PC-3 (cell line): ENCODE data around the gene DIAPH2. TPM values are rescaled to one million over a fixed set of nuclear protein-coding genes. Genes with fewer than 3 reads are reported as not detected.

Source experiments
- ATAC-seq: fragments of 200-7000 bp; cut with Tn5 transposase; 2 replicates; pipeline ENCODE4 v1.9.1; 2020; ENCODE audit warnings: mild to moderate bottlenecking, moderate library complexity
- BruUV-seq: library from RNA; stranded (reverse); fragments of 400-500 nt; replicated peaks from 2 replicates; lab custom pipeline; 2021; lab: Mats Ljungman, UMichigan
- CTCF ChIA-PET: fragments of 300-600 bp; sonication (Branson Sonifier 250); formaldehyde crosslinking; loops from one replicate; lab custom pipeline; 2022; ENCODE audit warnings: antibody characterized with exemption; lab: Charles Lee
- POLR2A ChIA-PET: fragments of 300-600 bp; sonication (Branson Sonifier 250); formaldehyde crosslinking; loops from one replicate; lab custom pipeline; 2022; ENCODE audit warnings: antibody characterized with exemption; ENCODE audit not compliant: unreplicated experiment; lab: Charles Lee
- DNase-seq: peaks from one replicate; pipeline ENCODE4 v3.0.0-alpha.2; 2015
- H2AFZ ChIP-seq: fragments of 300-600 bp; sonication (generic); 2 replicates; pipeline ENCODE4 v1.6.0; 2016; ENCODE audit warnings: antibody characterized with exemption, low read length
- H3F3A ChIP-seq: fragments of 300-600 bp; sonication (generic); one replicate; pipeline ENCODE4 v1.6.0; 2017; ENCODE audit warnings: antibody characterized with exemption, low read length, control low read depth, mild to moderate bottlenecking; ENCODE audit not compliant: unreplicated experiment
- H3K27ac ChIP-seq: fragments of 300-600 bp; sonication (generic); 2 replicates; pipeline ENCODE4 v1.5.1; 2016; ENCODE audit warnings: mild to moderate bottlenecking, low read length
- H3K27me3 ChIP-seq: fragments of 300-600 bp; sonication (generic); 2 replicates; pipeline ENCODE4 v1.6.1; 2016; ENCODE audit warnings: low read length, mixed read lengths
- H3K36me3 ChIP-seq: fragments of 300-600 bp; sonication (generic); 2 replicates; pipeline ENCODE4 v1.6.1; 2016; ENCODE audit warnings: low read depth, mixed run types, low read length, mixed read lengths
- H3K4me1 ChIP-seq: fragments of 300-600 bp; sonication (generic); 2 replicates; pipeline ENCODE4 v1.5.1; 2016; ENCODE audit warnings: low read length; ENCODE audit not compliant: insufficient read depth
- H3K4me2 ChIP-seq: fragments of 300-600 bp; sonication (generic); 2 replicates; pipeline ENCODE4 v1.6.0; 2016; ENCODE audit warnings: low read length
- H3K4me3 ChIP-seq: fragments of 300-600 bp; sonication (generic); 2 replicates; pipeline ENCODE4 v1.5.1; 2016; ENCODE audit warnings: mild to moderate bottlenecking, low read length, mixed read lengths
- H3K79me2 ChIP-seq: fragments of 300-600 bp; sonication (generic); 2 replicates; pipeline ENCODE4 v1.6.1; 2017; ENCODE audit warnings: low read length, mixed read lengths
- H3K9ac ChIP-seq: fragments of 300-600 bp; sonication (generic); 2 replicates; pipeline ENCODE4 v1.6.0; 2016; ENCODE audit warnings: mild to moderate bottlenecking, low read length
- H3K9me2 ChIP-seq: fragments of 300-600 bp; sonication (generic); replicated peaks from 2 replicates; pipeline ENCODE4 v1.6.1; 2016; ENCODE audit warnings: mixed run types, low read length, mixed read lengths
- H3K9me3 ChIP-seq: fragments of 300-600 bp; sonication (generic); 2 replicates; pipeline ENCODE4 v1.6.1; 2016; ENCODE audit warnings: low read length, mixed read lengths
- H4K20me1 ChIP-seq: fragments of 300-600 bp; sonication (generic); 2 replicates; pipeline ENCODE4 v1.6.1; 2016; ENCODE audit warnings: low read length, mixed read lengths
- CTCF ChIP-seq: fragments of 300-600 bp; sonication (generic); conservative IDR thresholded peaks from 2 replicates; pipeline ENCODE4 v1.5.1; 2017; ENCODE audit warnings: antibody characterized with exemption, low read depth, mild to moderate bottlenecking, low read length
- EZH2 ChIP-seq: fragments of 300-600 bp; sonication (generic); IDR thresholded peaks from one replicate; pipeline ENCODE4 v1.6.1; 2017; ENCODE audit warnings: antibody characterized with exemption, mild to moderate bottlenecking, low read length; ENCODE audit not compliant: unreplicated experiment
- EZH2phosphoT487 ChIP-seq: fragments of 300-600 bp; sonication (generic); IDR thresholded peaks from 2 replicates; pipeline ENCODE4 v1.6.1; 2018; ENCODE audit warnings: mild to moderate bottlenecking, antibody characterized with exemption, low read length, borderline replicate concordance
- intact Hi-C: fragments of 100-400 bp; cut with micrococcal nuclease; formaldehyde crosslinking; loops from 2 replicates; pipeline ENCODE4 v1.9.0; 2023
- total RNA-seq: library from RNA; depleted of rRNA; stranded (reverse); fragments of >200 nt; gene quantifications from 2 replicates; pipeline ENCODE4 v1.2.3, GENCODE V29; 2014

Gene DIAPH2
- total RNA-seq, 1 experiment from 2014 or later, result 15.1 TPM

GRCh38 chrX:96979766-96980165 is 295.1 kb downstream of the DIAPH2 start:
- H2AFZ ChIP-seq, result no peak overlapping the region
- H3K27ac ChIP-seq, result no peak overlapping the region
- no peak overlapping the region for H3K9ac ChIP-seq
- BruUV-seq, result no TSS peak
- H3K36me3 ChIP-seq, result no peaks in the 10 kb centered on the region
- no peak overlapping the region for H3K4me3 ChIP-seq
- H4K20me1 ChIP-seq, result no peaks in the 10 kb centered on the region
- TF ChIP-seq EZH2phosphoT487 (no peak), EZH2 (no peak), CTCF (no peak)
- intact Hi-C loops, result no loop called here
- ChIA-PET CTCF (no interaction called here), POLR2A (no interaction called here)
- DNase-seq (no peak), ATAC-seq (no peak)
- no peaks in the 10 kb centered on the region for H3K79me2 ChIP-seq
- H3K27me3 ChIP-seq, result no peaks in the 10 kb centered on the region
- no peaks in the 10 kb centered on the region for H3K4me1 ChIP-seq
- H3K9me3 ChIP-seq, result no peaks in the 10 kb centered on the region
- no peak overlapping the region for H3K4me2 ChIP-seq
- no peaks in the 10 kb centered on the region for H3F3A ChIP-seq
- no peaks in the 10 kb centered on the region for H3K9me2 ChIP-seq

GRCh38 chrX:96982161-96982560 is 297.5 kb downstream of the DIAPH2 start:
- no peaks in the 10 kb centered on the region for H3K79me2 ChIP-seq
- H2AFZ ChIP-seq, result no peak overlapping the region
- H3K36me3 ChIP-seq, result no peaks in the 10 kb centered on the region
- no peaks in the 10 kb centered on the region for H3F3A ChIP-seq
- CTCF ChIA-PET, result no interaction called here
- DNase-seq (no peak), ATAC-seq (no peak)
- intact Hi-C loops, result no loop called here
- POLR2A ChIA-PET, result no interaction called here
- TF ChIP-seq EZH2 (no peak), EZH2phosphoT487 (no peak), CTCF (no peak)
- H3K4me1 ChIP-seq, result no peaks in the 10 kb centered on the region
- H3K9me3 ChIP-seq, result no peaks in the 10 kb centered on the region
- no peaks in the 10 kb centered on the region for H3K9me2 ChIP-seq
- H3K27me3 ChIP-seq, result no peaks in the 10 kb centered on the region
- H3K27ac ChIP-seq, result no peak overlapping the region
- H4K20me1 ChIP-seq, result no peaks in the 10 kb centered on the region
- no peak overlapping the region for H3K4me3 ChIP-seq
- no peak overlapping the region for H3K4me2 ChIP-seq
- no peak overlapping the region for H3K9ac ChIP-seq
- no TSS peak for BruUV-seq

- no peak for ATAC-seq
- intact Hi-C loops, result no loop called here
- H3K27ac ChIP-seq, result no peak overlapping the region
- no peaks in the 10 kb centered on the region for H3K4me1 ChIP-seq
- H4K20me1 ChIP-seq, result no peaks in the 10 kb centered on the region
- H3K9me2 ChIP-seq, result no peaks in the 10 kb centered on the region
- no peak overlapping the region for H3K9ac ChIP-seq
- POLR2A ChIA-PET, result no interaction called here
- TF ChIP-seq EZH2phosphoT487 (no peak), EZH2 (no peak)
- no peaks in the 10 kb centered on the region for H3K9me3 ChIP-seq
- no peaks in the 10 kb centered on the region for H3K27me3 ChIP-seq
- H3K4me3 ChIP-seq, result no peak overlapping the region
- no peak overlapping the region for H2AFZ ChIP-seq
- H3K4me2 ChIP-seq, result no peak overlapping the region
- H3F3A ChIP-seq, result no peaks in the 10 kb centered on the region
- DNase-seq, result no peak
- no TSS peak for BruUV-seq
- no peaks in the 10 kb centered on the region for H3K36me3 ChIP-seq
- CTCF ChIA-PET, result no interaction called here
- no peaks in the 10 kb centered on the region for H3K79me2 ChIP-seq
These were observed 299.9 kb downstream of the DIAPH2 start for GRCh38 chrX:96984538-96984937.
